ENCODE results near the gene HGF. TPM values are rescaled to one million over a fixed set of nuclear protein-coding genes. Genes with fewer than 3 reads are reported as not detected.

HGF gene
- total RNA-seq, 2 experiments from 2014 or later, result not detected

DNA sequence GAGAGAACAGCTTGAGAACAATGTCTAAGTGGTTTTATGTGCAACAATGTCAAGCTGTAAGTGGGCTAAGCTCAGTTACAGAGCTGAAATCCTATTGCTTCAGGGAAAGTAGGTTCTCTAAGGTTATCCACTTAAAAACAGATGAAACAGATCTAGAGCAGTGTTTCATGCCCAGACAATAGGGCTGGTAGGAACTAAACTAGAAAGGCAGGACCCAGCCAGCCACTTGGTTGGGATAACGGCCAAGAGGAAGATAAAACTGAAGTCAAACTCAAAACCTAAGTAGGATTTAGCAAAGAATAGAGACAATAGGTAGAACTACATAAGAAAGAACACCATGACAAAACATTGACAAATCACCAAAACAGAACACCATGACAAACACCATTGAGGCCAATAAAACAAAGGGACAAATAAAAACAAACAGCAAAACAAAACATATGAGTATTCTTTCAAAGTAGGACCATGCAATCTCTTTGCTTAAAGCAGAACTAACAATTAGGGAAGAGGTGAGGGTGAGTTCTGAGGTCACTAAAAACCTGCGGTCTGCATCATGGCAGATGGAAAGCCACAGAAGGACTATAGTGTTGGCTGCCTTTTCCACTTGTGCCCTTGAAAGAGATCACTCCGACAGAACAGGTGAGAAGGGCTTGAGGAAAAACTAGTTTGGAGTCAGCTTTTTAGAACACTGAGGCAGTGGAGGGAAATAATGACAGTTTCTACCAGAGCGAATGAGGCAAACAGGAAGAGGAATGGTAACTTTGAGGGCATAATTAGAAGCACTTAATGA, 81.0 kb downstream of the HGF start:
- DNase-seq, result no peak
- Histone ChIP-seq H3K4me1 (ENCODE audit: insufficient read depth, low read length) (no peaks in the 10 kb centered on the region), H3K27ac (ENCODE audit: low read depth in 1 of 2, low read length in 2 of 2) (no peak overlapping the region), H3K4me3 (ENCODE audit: low read length) (no peak overlapping the region), H3K9me3 (ENCODE audit: control insufficient read depth in 1 of 2, insufficient read depth in 1 of 2, low read length in 2 of 2) (no peaks in the 10 kb centered on the region), H3K27me3 (ENCODE audit: control insufficient read depth in 1 of 2, insufficient read depth in 2 of 2, low read length in 2 of 2) (no peaks in the 10 kb centered on the region), H3K36me3 (ENCODE audit: insufficient read depth, low read length) (no peaks in the 10 kb centered on the region)
- H3K4me3 Mint-ChIP-seq, result no peak overlapping the region
- TF ChIP-seq, protein P1, sequence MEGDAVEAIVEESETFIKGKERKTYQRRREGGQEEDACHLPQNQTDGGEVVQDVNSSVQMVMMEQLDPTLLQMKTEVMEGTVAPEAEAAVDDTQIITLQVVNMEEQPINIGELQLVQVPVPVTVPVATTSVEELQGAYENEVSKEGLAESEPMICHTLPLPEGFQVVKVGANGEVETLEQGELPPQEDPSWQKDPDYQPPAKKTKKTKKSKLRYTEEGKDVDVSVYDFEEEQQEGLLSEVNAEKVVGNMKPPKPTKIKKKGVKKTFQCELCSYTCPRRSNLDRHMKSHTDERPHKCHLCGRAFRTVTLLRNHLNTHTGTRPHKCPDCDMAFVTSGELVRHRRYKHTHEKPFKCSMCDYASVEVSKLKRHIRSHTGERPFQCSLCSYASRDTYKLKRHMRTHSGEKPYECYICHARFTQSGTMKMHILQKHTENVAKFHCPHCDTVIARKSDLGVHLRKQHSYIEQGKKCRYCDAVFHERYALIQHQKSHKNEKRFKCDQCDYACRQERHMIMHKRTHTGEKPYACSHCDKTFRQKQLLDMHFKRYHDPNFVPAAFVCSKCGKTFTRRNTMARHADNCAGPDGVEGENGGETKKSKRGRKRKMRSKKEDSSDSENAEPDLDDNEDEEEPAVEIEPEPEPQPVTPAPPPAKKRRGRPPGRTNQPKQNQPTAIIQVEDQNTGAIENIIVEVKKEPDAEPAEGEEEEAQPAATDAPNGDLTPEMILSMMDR (IDR thresholded peaks at IDR 0.05), result no peak
- no peaks in the 10 kb centered on the region for H3K9me3 Mint-ChIP-seq
- intact Hi-C loops (cut with DNase I, micrococcal nuclease), result no loop called here
- H3K4me1 Mint-ChIP-seq (ENCODE audit: low read depth), result no peaks in the 10 kb centered on the region
- H3K27ac Mint-ChIP-seq, result no peak overlapping the region
- H3K36me3 Mint-ChIP-seq (ENCODE audit: low read depth), result no peaks in the 10 kb centered on the region
- ChIA-PET CTCF (no interaction called here), POLR2A (no interaction called here)
- H3K27me3 Mint-ChIP-seq, result no peaks in the 10 kb centered on the region
- no peak for ATAC-seq (ENCODE audit: poor library complexity)

DNA sequence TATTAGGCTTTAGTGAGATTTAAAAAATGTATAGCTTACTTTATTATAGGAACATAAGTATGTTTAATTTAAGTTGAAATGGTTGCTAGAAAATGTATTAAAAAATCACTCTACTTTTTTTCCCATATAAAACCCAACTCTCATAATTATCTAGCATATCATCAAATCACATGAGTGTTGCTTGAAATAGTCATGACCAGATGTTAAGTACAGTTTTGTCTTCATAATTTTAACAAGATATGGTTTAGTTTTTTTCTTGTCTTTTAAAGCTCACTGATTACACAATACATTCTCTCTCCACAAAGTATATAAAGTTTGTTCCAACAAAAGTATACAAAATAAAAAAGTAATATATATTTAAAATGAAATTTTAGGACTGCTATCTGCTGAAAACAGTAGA, 82.8 kb downstream of the HGF start:
- no peak overlapping the region for H3K4me3 ChIP-seq (ENCODE audit: low read length)
- H3K4me1 Mint-ChIP-seq (ENCODE audit: low read depth), result no peaks in the 10 kb centered on the region
- DNase-seq (no peak), ATAC-seq (ENCODE audit: poor library complexity) (no peak)
- H3K9me3 ChIP-seq (ENCODE audit: control insufficient read depth in 1 of 2, insufficient read depth in 1 of 2, low read length in 2 of 2), result no peaks in the 10 kb centered on the region
- no peaks in the 10 kb centered on the region for H3K36me3 Mint-ChIP-seq (ENCODE audit: low read depth)
- ChIA-PET CTCF (no interaction called here), POLR2A (no interaction called here)
- H3K27me3 ChIP-seq (ENCODE audit: control insufficient read depth in 1 of 2, insufficient read depth in 2 of 2, low read length in 2 of 2), result no peaks in the 10 kb centered on the region
- no peak overlapping the region for H3K27ac ChIP-seq (ENCODE audit: low read depth in 1 of 2, low read length in 2 of 2)
- H3K9me3 Mint-ChIP-seq, result no peaks in the 10 kb centered on the region
- intact Hi-C loops (cut with DNase I, micrococcal nuclease), result no loop called here
- no peak overlapping the region for H3K27ac Mint-ChIP-seq
- no peak overlapping the region for H3K4me3 Mint-ChIP-seq
- no peaks in the 10 kb centered on the region for H3K27me3 Mint-ChIP-seq
- H3K4me1 ChIP-seq (ENCODE audit: insufficient read depth, low read length), result no peaks in the 10 kb centered on the region
- TF ChIP-seq, protein P1 (IDR thresholded peaks at IDR 0.05), result no peak
- H3K36me3 ChIP-seq (ENCODE audit: insufficient read depth, low read length), result no peaks in the 10 kb centered on the region

GRCh38 chr7:81685270-81685868, 84.5 kb downstream of the HGF start:
- no peaks in the 10 kb centered on the region for H3K36me3 ChIP-seq (ENCODE audit: insufficient read depth, low read length)
- H3K4me1 Mint-ChIP-seq (ENCODE audit: low read depth), result no peaks in the 10 kb centered on the region
- intact Hi-C loops (cut with DNase I, micrococcal nuclease), result no loop called here
- H3K27me3 Mint-ChIP-seq, result no peaks in the 10 kb centered on the region
- H3K4me1 ChIP-seq (ENCODE audit: insufficient read depth, low read length), result no peaks in the 10 kb centered on the region
- ChIA-PET POLR2A (no interaction called here), CTCF (no interaction called here)
- no peaks in the 10 kb centered on the region for H3K9me3 Mint-ChIP-seq
- H3K36me3 Mint-ChIP-seq (ENCODE audit: low read depth), result no peaks in the 10 kb centered on the region
- ATAC-seq (ENCODE audit: poor library complexity), result no peak
- H3K27ac ChIP-seq (ENCODE audit: low read depth in 1 of 2, low read length in 2 of 2), result no peak overlapping the region
- H3K4me3 Mint-ChIP-seq, result no peak overlapping the region
- H3K27ac Mint-ChIP-seq, result no peak overlapping the region
- no peaks in the 10 kb centered on the region for H3K9me3 ChIP-seq (ENCODE audit: control insufficient read depth in 1 of 2, insufficient read depth in 1 of 2, low read length in 2 of 2)
- no peaks in the 10 kb centered on the region for H3K27me3 ChIP-seq (ENCODE audit: control insufficient read depth in 1 of 2, insufficient read depth in 2 of 2, low read length in 2 of 2)
- TF ChIP-seq, protein P1 (IDR thresholded peaks at IDR 0.05), result no peak
- no peak overlapping the region for H3K4me3 ChIP-seq (ENCODE audit: low read length)
- DNase-seq, result no peak
